GM21737 (cell line): Measurements from ENCODE around the gene ZNF782.
"Not testable (repeated sequence)": the region's sequence is repeated elsewhere in the genome, so short reads cannot be mapped to it uniquely, and the experiment has no call there.

Experiments
- ATAC-seq: cut with Tn5 transposase; IDR thresholded peaks from one replicate; pipeline ENCODE4 v1.9.1; 2021; ENCODE audit warnings: mild to moderate bottlenecking, moderate library complexity; ENCODE audit not compliant: unreplicated experiment

Gene ZNF782

GRCh38 chr9:96853781-96854650 lies at the start of gene ZNF782:
Gene ZNF782 (minus strand): TSS chr9:96854514. CDS start chr9:96851961, 2,553 bp downstream.
- peak; percentile 78 for ATAC-seq

- not testable (repeated sequence) for ATAC-seq
Observed at GRCh38 chr9:96900010-96900409, 45.7 kb upstream of the ZNF782 start.

GRCh38 chr9:96892131-96892530 lies 37.8 kb upstream of the ZNF782 start:
- no peak for ATAC-seq

- ATAC-seq, result no peak
Observed at GRCh38 chr9:96888591-96888990, 34.3 kb upstream of the ZNF782 start.

- ATAC-seq, result no peak
Observed at GRCh38 chr9:96885424-96885823, 31.1 kb upstream of the ZNF782 start.

- no peak for ATAC-seq
Observed at GRCh38 chr9:96884443-96884842, 30.1 kb upstream of the ZNF782 start.

- no peak for ATAC-seq
Observed at GRCh38 chr9:96883922-96884321, 29.6 kb upstream of the ZNF782 start.

- no peak for ATAC-seq
Observed at GRCh38 chr9:96877269-96877668, 23.0 kb upstream of the ZNF782 start.

- peak; percentile 52 for ATAC-seq
Observed at GRCh38 chr9:96875461-96876142, 21.3 kb upstream of the ZNF782 start.

GRCh38 chr9:96874947-96875460 lies 20.7 kb upstream of the ZNF782 start:
- peak; percentile 42 for ATAC-seq

GRCh38 chr9:96874201-96874785 lies 20.0 kb upstream of the ZNF782 start:
- no peak for ATAC-seq

GRCh38 chr9:96871176-96871575 lies 16.9 kb upstream of the ZNF782 start:
- ATAC-seq, result no peak

- no peak for ATAC-seq
Observed at GRCh38 chr9:96868709-96869108, 14.4 kb upstream of the ZNF782 start.

- no peak for ATAC-seq
Observed at GRCh38 chr9:96867079-96867804, 12.9 kb upstream of the ZNF782 start.

GRCh38 chr9:96865240-96865639 lies 10.9 kb upstream of the ZNF782 start:
- ATAC-seq, result not testable (repeated sequence)

GRCh38 chr9:96859461-96860198 lies 5.3 kb upstream of the ZNF782 start:
- ATAC-seq, result no peak

GRCh38 chr9:96858670-96859069 lies 4.4 kb upstream of the ZNF782 start:
- no peak for ATAC-seq

- no peak for ATAC-seq
Observed at GRCh38 chr9:96858018-96858573, 3.8 kb upstream of the ZNF782 start.

- peak; percentile 53 for ATAC-seq
Observed at GRCh38 chr9:96856363-96857286, 2.3 kb upstream of the ZNF782 start.
